ENCODE data around the gene EFHC1. TPM values are rescaled to one million over a fixed set of nuclear protein-coding genes. Genes with fewer than 3 reads are reported as not detected.
"Not testable (repeated sequence)": the region's sequence is repeated elsewhere in the genome, so short reads cannot be mapped to it uniquely, and the experiment has no call there.

EFHC1 gene
- total RNA-seq, 1 experiment from 2014 or later, result 12.4 TPM

GRCh38 chr6:52457096-52457495, 37.0 kb downstream of the EFHC1 start:
- no TSS peak for BruUV-seq (replicated peaks)
- no peak for DNase-seq (ENCODE audit: low read depth, low spot score)

GRCh38 chr6:52461194-52461593, 41.1 kb downstream of the EFHC1 start:
- intact Hi-C loops (cut with micrococcal nuclease); BruUV-seq (replicated peaks); DNase-seq (ENCODE audit: low read depth, low spot score); H3K9me3 ChIP-seq (ENCODE audit: control insufficient read depth in 1 of 2, insufficient read depth in 1 of 2, low read depth in 1 of 2, low read length in 2 of 2); H3K9me2 ChIP-seq (ENCODE audit: insufficient read depth); H3K79me2 ChIP-seq (ENCODE audit: insufficient read depth, low read length); POLR2A ChIA-PET; CTCF ChIA-PET; ATAC-seq; H3K4me2 ChIP-seq (ENCODE audit: low read length); H4K20me1 ChIP-seq (ENCODE audit: insufficient read depth); H3K36me3 ChIP-seq (ENCODE audit: control insufficient read depth in 1 of 2, insufficient read depth in 2 of 2, low read length in 2 of 2); H3K27me3 ChIP-seq (ENCODE audit: insufficient read depth, low read length); RAD21 ChIA-PET (ENCODE audit: low non-redundant PET in 1 of 2, low total read pairs in 2 of 2, uncharacterized antibody in 2 of 2, unreplicated experiment in 2 of 2); H3K27ac ChIP-seq (ENCODE audit: low read depth, low read length); H3K4me1 ChIP-seq (ENCODE audit: control insufficient read depth in 1 of 2, insufficient read depth in 2 of 2, low read length in 2 of 2); H3K9ac ChIP-seq (ENCODE audit: low read length); H2AFZ ChIP-seq (ENCODE audit: low read depth, low read length, poor library complexity, severe bottlenecking); H3K4me3 ChIP-seq (replicated peaks in 1 of 2; ENCODE audit: low read depth in 1 of 2, low read length in 2 of 2): not testable (repeated sequence)

More at GRCh38 chr6:52457096-52457495, 37.0 kb downstream of the EFHC1 start:
- no peak for TF ChIP-seq ZNF274 (IDR thresholded peaks at IDR 0.05; ENCODE audit: low read depth, low read length)
- TF ChIP-seq, protein P1, sequence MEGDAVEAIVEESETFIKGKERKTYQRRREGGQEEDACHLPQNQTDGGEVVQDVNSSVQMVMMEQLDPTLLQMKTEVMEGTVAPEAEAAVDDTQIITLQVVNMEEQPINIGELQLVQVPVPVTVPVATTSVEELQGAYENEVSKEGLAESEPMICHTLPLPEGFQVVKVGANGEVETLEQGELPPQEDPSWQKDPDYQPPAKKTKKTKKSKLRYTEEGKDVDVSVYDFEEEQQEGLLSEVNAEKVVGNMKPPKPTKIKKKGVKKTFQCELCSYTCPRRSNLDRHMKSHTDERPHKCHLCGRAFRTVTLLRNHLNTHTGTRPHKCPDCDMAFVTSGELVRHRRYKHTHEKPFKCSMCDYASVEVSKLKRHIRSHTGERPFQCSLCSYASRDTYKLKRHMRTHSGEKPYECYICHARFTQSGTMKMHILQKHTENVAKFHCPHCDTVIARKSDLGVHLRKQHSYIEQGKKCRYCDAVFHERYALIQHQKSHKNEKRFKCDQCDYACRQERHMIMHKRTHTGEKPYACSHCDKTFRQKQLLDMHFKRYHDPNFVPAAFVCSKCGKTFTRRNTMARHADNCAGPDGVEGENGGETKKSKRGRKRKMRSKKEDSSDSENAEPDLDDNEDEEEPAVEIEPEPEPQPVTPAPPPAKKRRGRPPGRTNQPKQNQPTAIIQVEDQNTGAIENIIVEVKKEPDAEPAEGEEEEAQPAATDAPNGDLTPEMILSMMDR (IDR thresholded peaks at IDR 0.05 in 2 of 3, conservative IDR thresholded peaks at IDR 0.05 in 1 of 3; ENCODE audit: borderline replicate concordance in 1 of 3, insufficient read depth in 1 of 3, low read depth in 2 of 3, low read length in 2 of 3), result no peak
- TF ChIP-seq SIN3A (IDR thresholded peaks at IDR 0.05; ENCODE audit: low read depth), result no peak
- no peak for TF ChIP-seq FOSL1 (IDR thresholded peaks at IDR 0.05; ENCODE audit: low read depth)
- TF ChIP-seq EZH2phosphoT487 (IDR thresholded peaks at IDR 0.05; ENCODE audit: borderline replicate concordance), result no peak
- no peak for TF ChIP-seq JUND (IDR thresholded peaks at IDR 0.05)
- TF ChIP-seq SP1 (IDR thresholded peaks at IDR 0.05; ENCODE audit: low read depth), result no peak
- Histone ChIP-seq H2AFZ (ENCODE audit: low read depth, low read length, poor library complexity, severe bottlenecking) (no peak overlapping the region), H3K9me2 (ENCODE audit: insufficient read depth) (no peaks in the 10 kb centered on the region), H3K9me3 (ENCODE audit: control insufficient read depth in 1 of 2, insufficient read depth in 1 of 2, low read depth in 1 of 2, low read length in 2 of 2) (no peaks in the 10 kb centered on the region), H3K4me1 (ENCODE audit: control insufficient read depth in 1 of 2, insufficient read depth in 2 of 2, low read length in 2 of 2) (peaks cover 6 to 14% of the 10 kb centered on the region in 2 experiments; a peak in 3 of 4 replicates), H4K20me1 (ENCODE audit: insufficient read depth) (no peaks in the 10 kb centered on the region), H3K27ac (ENCODE audit: low read depth, low read length) (no peak overlapping the region), H3K9ac (ENCODE audit: low read length) (no peak overlapping the region), H3K36me3 (ENCODE audit: control insufficient read depth in 1 of 2, insufficient read depth in 2 of 2, low read length in 2 of 2) (no peaks in the 10 kb centered on the region), H3K4me2 (ENCODE audit: low read length) (no peak overlapping the region), H3K27me3 (ENCODE audit: insufficient read depth, low read length) (no peaks in the 10 kb centered on the region), H3K4me3 (replicated peaks in 1 of 2; ENCODE audit: low read depth in 1 of 2, low read length in 2 of 2) (no peak overlapping the region), H3K79me2 (ENCODE audit: insufficient read depth, low read length) (no peaks in the 10 kb centered on the region)
- no peak for ATAC-seq
- POLR2A ChIA-PET, result no interaction called here
- intact Hi-C loops (cut with micrococcal nuclease), result no loop called here
- RAD21 ChIA-PET (ENCODE audit: low non-redundant PET in 1 of 2, low total read pairs in 2 of 2, uncharacterized antibody in 2 of 2, unreplicated experiment in 2 of 2), result no interaction called here
- CTCF ChIA-PET, result no interaction called here

All from HCT116 (cell line).